ENCODE data around the gene AUTS2. TPM values are rescaled to one million over a fixed set of nuclear protein-coding genes. Genes with fewer than 3 reads are reported as not detected.
"Not testable (repeated sequence)": the region's sequence is repeated elsewhere in the genome, so short reads cannot be mapped to it uniquely, and the experiment has no call there.

AUTS2 gene
- total RNA-seq, 1 donor from 2014 or later = 20.4 TPM

GRCh38 chr7:70645876-70646351, 1047.6 kb downstream of the AUTS2 start:
- no peak for ATAC-seq

- no peak for ATAC-seq
These were observed 1048.4 kb downstream of the AUTS2 start for GRCh38 chr7:70646536-70647248.

GRCh38 chr7:70647801-70648498, 1049.7 kb downstream of the AUTS2 start:
- peak; percentile 96 for ATAC-seq

GRCh38 chr7:70648499-70648861, 1050.2 kb downstream of the AUTS2 start:
- not testable (repeated sequence) for ATAC-seq

GRCh38 chr7:70649323-70649722, 1051.0 kb downstream of the AUTS2 start:
- ATAC-seq = no peak

GRCh38 chr7:70654146-70654545, 1055.9 kb downstream of the AUTS2 start:
- no peak for ATAC-seq

- ATAC-seq = no peak
These were observed 1056.7 kb downstream of the AUTS2 start for GRCh38 chr7:70654979-70655378.

GRCh38 chr7:70655694-70656093, 1057.4 kb downstream of the AUTS2 start:
- ATAC-seq = no peak

GRCh38 chr7:70657571-70657970, 1059.3 kb downstream of the AUTS2 start:
- no peak for ATAC-seq

GRCh38 chr7:70657989-70658632, 1059.8 kb downstream of the AUTS2 start:
- ATAC-seq = no peak

- ATAC-seq = peak; percentile 49
These were observed 1061.0 kb downstream of the AUTS2 start for GRCh38 chr7:70659263-70659662.

GRCh38 chr7:70660154-70660818, 1062.0 kb downstream of the AUTS2 start:
- no peak for ATAC-seq

- ATAC-seq = no peak
These were observed 1062.5 kb downstream of the AUTS2 start for GRCh38 chr7:70660819-70661191.

GRCh38 chr7:70663680-70664079, 1065.4 kb downstream of the AUTS2 start:
- ATAC-seq = no peak

GRCh38 chr7:70665997-70666396, 1067.7 kb downstream of the AUTS2 start:
- no peak for ATAC-seq

GRCh38 chr7:70667406-70667805, 1069.1 kb downstream of the AUTS2 start:
- no peak for ATAC-seq

- ATAC-seq = peak; percentile 57
These were observed 1070.5 kb downstream of the AUTS2 start for GRCh38 chr7:70668606-70669358.

- no peak for ATAC-seq
These were observed 1071.6 kb downstream of the AUTS2 start for GRCh38 chr7:70669854-70670253.

GRCh38 chr7:70670288-70670687, 1072.0 kb downstream of the AUTS2 start:
- no peak for ATAC-seq

GRCh38 chr7:70673778-70674570, 1075.7 kb downstream of the AUTS2 start:
- ATAC-seq = no peak

- ATAC-seq = no peak
These were observed 1076.3 kb downstream of the AUTS2 start for GRCh38 chr7:70674571-70675010.

Measured in esophagus mucosa (tissue), 1 donor.